HEK293T (cell line): ENCODE measurements around the gene PEMT.

Experiments used
- BHLHE40 ChIP-seq: fragments of 450-650 bp; IDR thresholded peaks from 2 replicates; pipeline ENCODE4 v1.6.1; 2016; ENCODE audit warnings: mild to moderate bottlenecking, moderate library complexity, borderline replicate concordance
- ELF4 ChIP-seq: fragments of 450-650 bp; IDR thresholded peaks from 2 replicates; pipeline ENCODE4 v1.6.1; 2017; ENCODE audit warnings: antibody characterized with exemption
- FOXA1 ChIP-seq: fragments of 450-650 bp; IDR thresholded peaks from 2 replicates; pipeline ENCODE4 v1.6.1; 2016; ENCODE audit warnings: mild to moderate bottlenecking
- FOXK2 ChIP-seq: fragments of 450-650 bp; IDR thresholded peaks from 2 replicates; pipeline ENCODE4 v1.6.1; 2016; ENCODE audit warnings: mild to moderate bottlenecking
- HDGF ChIP-seq: fragments of 450-650 bp; IDR thresholded peaks from 2 replicates; pipeline ENCODE4 v1.6.1; 2017; ENCODE audit warnings: antibody characterized with exemption, borderline replicate concordance
- L3MBTL2 ChIP-seq: fragments of 450-650 bp; conservative IDR thresholded peaks from 2 replicates; pipeline ENCODE4 v1.6.1; 2016; ENCODE audit warnings: mild to moderate bottlenecking
- NFRKB ChIP-seq: fragments of 450-650 bp; IDR thresholded peaks from 2 replicates; pipeline ENCODE4 v1.6.1; 2016; ENCODE audit warnings: mild to moderate bottlenecking, moderate library complexity
- SP1 ChIP-seq: fragments of 450-650 bp; IDR thresholded peaks from 2 replicates; pipeline ENCODE4 v1.6.1; 2017
- SUZ12 ChIP-seq: fragments of 450-650 bp; IDR thresholded peaks from 2 replicates; pipeline ENCODE4 v1.6.1; 2016; ENCODE audit warnings: mild to moderate bottlenecking
- TARDBP ChIP-seq: fragments of 450-650 bp; IDR thresholded peaks from 2 replicates; pipeline ENCODE4 v1.6.1; 2016
- ZNF384 ChIP-seq: fragments of 450-650 bp; IDR thresholded peaks from 2 replicates; pipeline ENCODE4 v1.6.1; 2016
- TF ChIP-seq, protein P1 (sequence below): fragments of 450-650 bp; IDR thresholded peaks from 2 replicates; pipeline ENCODE4 v1.6.1; 2016

- TF ChIP-seq ZNF384 (no peak), SUZ12 (no peak), TARDBP (no peak), SP1 (no peak), ELF4 (no peak), BHLHE40 (no peak), FOXA1 (no peak), L3MBTL2 (no peak), NFRKB (no peak), FOXK2 (no peak), HDGF (no peak)
- TF ChIP-seq, protein P1, sequence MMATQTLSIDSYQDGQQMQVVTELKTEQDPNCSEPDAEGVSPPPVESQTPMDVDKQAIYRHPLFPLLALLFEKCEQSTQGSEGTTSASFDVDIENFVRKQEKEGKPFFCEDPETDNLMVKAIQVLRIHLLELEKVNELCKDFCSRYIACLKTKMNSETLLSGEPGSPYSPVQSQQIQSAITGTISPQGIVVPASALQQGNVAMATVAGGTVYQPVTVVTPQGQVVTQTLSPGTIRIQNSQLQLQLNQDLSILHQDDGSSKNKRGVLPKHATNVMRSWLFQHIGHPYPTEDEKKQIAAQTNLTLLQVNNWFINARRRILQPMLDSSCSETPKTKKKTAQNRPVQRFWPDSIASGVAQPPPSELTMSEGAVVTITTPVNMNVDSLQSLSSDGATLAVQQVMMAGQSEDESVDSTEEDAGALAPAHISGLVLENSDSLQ = no peak
Measured at GRCh38 chr17:17636272-17636885, 44.9 kb upstream of the PEMT start.
